ENCODE results near the gene ABCC12. TPM values are rescaled to one million over a fixed set of nuclear protein-coding genes. Genes with fewer than 3 reads are reported as not detected.

The ABCC12 gene
- total RNA-seq (2022; extraction: Qiagen RNA extraction; ENCODE audit: low read depth), result 0.05 to 0.09 TPM (median 0.06 TPM) in 4 of 5 replicates, not detected in the other

GRCh38 chr16:48155926-48156789 lies at the start of gene ABCC12:
ABCC12 (minus strand) TSS chr16:48155993; CDS start chr16:48146424, 9,569 bp downstream.

Other genes starting within 250 kb of the ABCC12 start
- gene LONP2, start 88.3 kb upstream of the ABCC12 start, total RNA-seq (2022; extraction: Qiagen RNA extraction; ENCODE audit: low read depth), result 24.1 to 33.9 TPM (median 30.8 TPM) in 5 replicates
- 0.03 to 0.28 TPM (median 0.09 TPM) in 4 of 5 replicates, not detected in the other for gene ABCC11, start 91.5 kb upstream of the ABCC12 start, total RNA-seq (2022; extraction: Qiagen RNA extraction; ENCODE audit: low read depth)
- gene SIAH1, start 229.4 kb upstream of the ABCC12 start, total RNA-seq (2022; extraction: Qiagen RNA extraction; ENCODE audit: low read depth), result 14.1 to 16.0 TPM (median 14.7 TPM) in 5 replicates

Data from A549 treated with CpdA at 1 μM for 4 hours (cell line).